ENCODE measurements around the gene TRIM49D2.
"Not testable (repeated sequence)": the region's sequence is repeated elsewhere in the genome, so short reads cannot be mapped to it uniquely, and the experiment has no call there.

Gene TRIM49D2

GRCh38 chr11:89923764-89924163 is at the start of gene TRIM49D2:
TRIM49D2 (plus strand) TSS chr11:89924064; CDS start chr11:89926762, 2,698 bp downstream.
- DNase-seq, H3K27me3 Mint-ChIP-seq, H3K4me1 Mint-ChIP-seq, H3K36me3 Mint-ChIP-seq, H3K9me3 Mint-ChIP-seq, H3K27ac Mint-ChIP-seq, H3K4me3 Mint-ChIP-seq, CTCF ChIA-PET: not testable (repeated sequence)

GRCh38 chr11:89877511-89877910 is 46.4 kb upstream of the TRIM49D2 start:
- DNase-seq, H3K9me3 Mint-ChIP-seq, H3K27me3 Mint-ChIP-seq, H3K4me3 Mint-ChIP-seq, H3K27ac Mint-ChIP-seq, H3K4me1 Mint-ChIP-seq, CTCF ChIA-PET, H3K36me3 Mint-ChIP-seq: not testable (repeated sequence)

- H3K36me3 Mint-ChIP-seq, H3K9me3 Mint-ChIP-seq, CTCF ChIA-PET, DNase-seq, H3K27ac Mint-ChIP-seq, H3K4me1 Mint-ChIP-seq, H3K27me3 Mint-ChIP-seq, H3K4me3 Mint-ChIP-seq: not testable (repeated sequence)
These were observed 30.6 kb upstream of the TRIM49D2 start for GRCh38 chr11:89893245-89893644.

GRCh38 chr11:89900809-89901208 is 23.1 kb upstream of the TRIM49D2 start:
- H3K4me3 Mint-ChIP-seq, H3K27ac Mint-ChIP-seq, H3K9me3 Mint-ChIP-seq, H3K4me1 Mint-ChIP-seq, DNase-seq, CTCF ChIA-PET, H3K36me3 Mint-ChIP-seq, H3K27me3 Mint-ChIP-seq: not testable (repeated sequence)

- DNase-seq: no peak
- no peak within 1 kb of the TSS for H3K27ac Mint-ChIP-seq
- no peak within 1 kb of the TSS for H3K4me3 Mint-ChIP-seq
- CTCF ChIA-PET: no interaction called here
- H3K4me1 Mint-ChIP-seq: no peaks in the 10 kb centered on the region
- no peaks in the 10 kb centered on the region for H3K9me3 Mint-ChIP-seq
- no peaks in the 10 kb centered on the region for H3K27me3 Mint-ChIP-seq
- no peaks in the 10 kb centered on the region for H3K36me3 Mint-ChIP-seq
These were observed 1.6 kb upstream of the TRIM49D2 start, which contains the start of gene TRIM49D1 for GRCh38 chr11:89922195-89922660. TRIM49D1 (minus strand) TSS chr11:89922245; CDS start chr11:89917710, 4,535 bp downstream.

GRCh38 chr11:89960833-89961232 is 37.0 kb downstream of the TRIM49D2 start:
- H3K9me3 Mint-ChIP-seq, DNase-seq, CTCF ChIA-PET, H3K36me3 Mint-ChIP-seq, H3K4me1 Mint-ChIP-seq, H3K27ac Mint-ChIP-seq, H3K27me3 Mint-ChIP-seq, H3K4me3 Mint-ChIP-seq: not testable (repeated sequence)

GRCh38 chr11:89965737-89966136 is 41.9 kb downstream of the TRIM49D2 start, which contains the start of gene TRIM64:
TRIM64 (plus strand) TSS chr11:89966037; CDS start chr11:89968504, 2,467 bp downstream.
- H3K4me3 Mint-ChIP-seq, DNase-seq, H3K9me3 Mint-ChIP-seq, H3K27ac Mint-ChIP-seq, CTCF ChIA-PET, H3K27me3 Mint-ChIP-seq, H3K4me1 Mint-ChIP-seq, H3K36me3 Mint-ChIP-seq: not testable (repeated sequence)

Measured in activated naive CD4-positive, alpha-beta T cell treated with anti-CD3 and anti-CD28 coated beads, Interleukin-2, amount 10 ng/mL, durations not matched to agents 7 days and 5 days (primary cell).